ENCODE data around the gene KANK3.

Gene KANK3

GRCh38 chr19:8311461-8312260, 31.4 kb downstream of the KANK3 start:
- peaks cover 14% of the 10 kb centered on the region for H3K27me3 ChIP-seq
- no peak overlapping the region for H3K4me3 ChIP-seq (ENCODE audit: low read depth in 1 of 2, low read length in 1 of 2)
- no peaks in the 10 kb centered on the region for H3K9me3 ChIP-seq
- H3K4me1 ChIP-seq (ENCODE audit: control insufficient read depth in 1 of 2, insufficient read depth in 1 of 2, low read depth in 1 of 2, low read length in 1 of 2) = peaks cover 12 to 13% of the 10 kb centered on the region in 2 experiments
- H3K27ac ChIP-seq = no peak overlapping the region
- no peak for TF ChIP-seq CTCF (IDR thresholded peaks at IDR 0.05)
- peaks cover 80% of the 10 kb centered on the region for H3K36me3 ChIP-seq

- Histone ChIP-seq H3K27me3 (peaks cover 14% of the 10 kb centered on the region), H3K27ac (no peak overlapping the region), H3K4me3 (ENCODE audit: low read depth in 1 of 2, low read length in 1 of 2) (no peak overlapping the region), H3K36me3 (peaks cover 68% of the 10 kb centered on the region), H3K9me3 (no peaks in the 10 kb centered on the region), H3K4me1 (ENCODE audit: control insufficient read depth in 1 of 2, insufficient read depth in 1 of 2, low read depth in 1 of 2, low read length in 1 of 2) (peaks cover 12 to 13% of the 10 kb centered on the region in 2 experiments)
- no peak for TF ChIP-seq CTCF (IDR thresholded peaks at IDR 0.05)
These were observed 32.6 kb downstream of the KANK3 start for GRCh38 chr19:8310342-8311055.

- no peak overlapping the region for H3K27ac ChIP-seq
- peaks cover 52% of the 10 kb centered on the region for H3K36me3 ChIP-seq
- no peak for TF ChIP-seq CTCF (IDR thresholded peaks at IDR 0.05)
- no peaks in the 10 kb centered on the region for H3K9me3 ChIP-seq
- peak overlapping the region in 1 of 2 experiments; percentile 49 for H3K4me3 ChIP-seq (ENCODE audit: low read depth in 1 of 2, low read length in 1 of 2)
- H3K4me1 ChIP-seq (ENCODE audit: control insufficient read depth in 1 of 2, insufficient read depth in 1 of 2, low read depth in 1 of 2, low read length in 1 of 2) = peaks cover 12 to 13% of the 10 kb centered on the region in 2 experiments
- H3K27me3 ChIP-seq = peaks cover 14% of the 10 kb centered on the region
These were observed 34.2 kb downstream of the KANK3 start for GRCh38 chr19:8308891-8309291.

GRCh38 chr19:8307965-8308866, 34.8 kb downstream of the KANK3 start, which contains the start of gene CD320:
Gene CD320, minus strand, starts transcription at chr19:8308358. Its CDS starts 68 bp downstream, at chr19:8308290.
- Histone ChIP-seq H3K9me3 (no peaks in the 10 kb centered on the region), H3K4me3 (ENCODE audit: low read depth in 1 of 2, low read length in 1 of 2) (peak within 1 kb of the TSS; percentile 47 to 49), H3K4me1 (ENCODE audit: control insufficient read depth in 1 of 2, insufficient read depth in 1 of 2, low read depth in 1 of 2, low read length in 1 of 2) (peaks cover 12 to 13% of the 10 kb centered on the region in 2 experiments), H3K27me3 (peaks cover 14% of the 10 kb centered on the region), H3K27ac (no peak within 1 kb of the TSS), H3K36me3 (peaks cover 46% of the 10 kb centered on the region)
- no peak for TF ChIP-seq CTCF (IDR thresholded peaks at IDR 0.05)

GRCh38 chr19:8307400-8307964, 35.6 kb downstream of the KANK3 start:
- TF ChIP-seq CTCF (IDR thresholded peaks at IDR 0.05) = no peak
- H3K36me3 ChIP-seq = peaks cover 39% of the 10 kb centered on the region
- H3K4me1 ChIP-seq (ENCODE audit: control insufficient read depth in 1 of 2, insufficient read depth in 1 of 2, low read depth in 1 of 2, low read length in 1 of 2) = peaks cover 12 to 13% of the 10 kb centered on the region in 2 experiments
- peaks cover 14% of the 10 kb centered on the region for H3K27me3 ChIP-seq
- no peaks in the 10 kb centered on the region for H3K9me3 ChIP-seq
- H3K4me3 ChIP-seq (ENCODE audit: low read depth in 1 of 2, low read length in 1 of 2) = peak overlapping the region; percentile 47 to 49
- no peak overlapping the region for H3K27ac ChIP-seq
